Measurements from ENCODE around the gene RBMS1.

DNA sequence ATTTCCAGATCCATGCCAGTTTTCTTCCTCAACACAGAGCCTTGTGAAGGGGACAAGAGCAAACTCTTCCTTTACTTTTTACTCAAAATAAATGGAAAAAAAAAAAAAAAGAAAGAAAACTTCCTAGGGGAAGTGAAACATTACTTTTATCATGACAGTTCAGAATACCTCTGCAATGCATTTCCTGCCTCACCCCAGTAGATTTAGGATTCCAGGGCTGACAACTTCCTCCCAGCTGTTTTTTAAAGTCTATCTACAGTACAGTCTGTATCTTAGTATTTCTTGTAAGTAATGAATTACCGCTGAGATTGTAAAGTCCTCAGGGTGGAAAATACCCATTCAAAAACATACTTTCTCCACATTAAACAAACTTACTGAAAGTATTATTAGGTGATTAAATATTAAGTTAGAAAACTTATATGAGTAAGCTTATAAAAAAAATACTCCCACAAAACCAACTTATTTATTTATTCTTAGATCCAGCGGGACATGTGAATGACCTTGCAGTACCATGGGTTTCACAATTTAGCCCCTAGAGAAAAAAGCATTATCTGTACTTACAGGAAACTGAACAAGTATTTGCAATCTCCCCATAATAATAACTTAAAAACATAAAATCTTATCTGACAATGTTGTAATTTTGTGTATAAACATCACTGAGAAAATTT lies 117.7 kb downstream of the RBMS1 start:
- no peak for TF ChIP-seq CTCF (IDR thresholded peaks at IDR 0.05)
- TF ChIP-seq FOXS1 (CRISPR knock-in tag; IDR thresholded peaks at IDR 0.05): no peak
- TF ChIP-seq ESRRA (IDR thresholded peaks at IDR 0.05; ENCODE audit: borderline replicate concordance, low read length): no peak
- TF ChIP-seq TP53 (CRISPR knock-in tag; IDR thresholded peaks at IDR 0.05): no peak
